ENCODE data around the gene PRXL2B.

Gene PRXL2B

DNA sequence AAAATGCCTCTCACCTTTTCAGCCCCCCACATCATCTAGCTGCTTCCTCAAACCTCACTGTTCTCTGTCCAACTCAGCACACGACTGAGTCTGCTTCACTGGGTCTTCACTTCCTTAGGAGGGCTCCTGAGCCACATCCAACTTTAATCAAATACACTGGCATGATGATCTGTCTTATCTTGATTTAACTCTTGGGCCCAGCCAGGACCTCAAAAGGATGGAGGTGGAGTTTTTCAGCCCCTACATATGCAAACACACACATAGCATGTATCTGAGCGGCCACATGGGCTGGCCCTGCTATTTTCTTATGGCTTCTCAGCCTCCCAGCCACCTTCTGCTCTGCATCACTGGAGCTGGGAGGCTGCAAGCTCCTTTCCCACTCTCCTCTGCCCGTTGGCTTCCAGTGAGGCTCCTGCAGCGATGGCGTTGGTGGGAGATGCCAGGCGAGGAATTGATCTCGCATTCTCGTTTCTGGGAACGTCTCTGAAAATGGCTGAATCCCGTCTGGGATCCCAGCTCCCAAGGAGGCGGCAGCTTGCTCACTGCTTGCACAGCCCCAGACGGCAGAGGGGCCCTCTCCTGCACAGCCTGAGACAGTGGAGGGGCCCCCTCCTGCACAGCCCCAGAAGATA lies 1.8 kb upstream of the PRXL2B start:
- H3K27ac ChIP-seq (ENCODE audit: low read depth, low read length) = peak overlapping the region; percentile 79
- peaks cover 0 to 8% (median 2%) of the 10 kb centered on the region in 5 donors for H3K27me3 ChIP-seq (ENCODE audit: control insufficient read depth in 5 of 5, insufficient read depth in 4 of 5, low read length in 5 of 5)
- H3K36me3 ChIP-seq (ENCODE audit: control insufficient read depth in 5 of 5, insufficient read depth in 5 of 5, low read length in 5 of 5) = peaks cover 0 to 11% (median 5%) of the 10 kb centered on the region in 5 donors
- H3K4me1 ChIP-seq (ENCODE audit: control insufficient read depth in 5 of 5, insufficient read depth in 5 of 5, low read length in 5 of 5) = peaks cover 0 to 46% (median 35%) of the 10 kb centered on the region in 5 donors
- H3K9me3 ChIP-seq (ENCODE audit: control insufficient read depth in 5 of 5, low read length in 5 of 5) = no peaks in the 10 kb centered on the region
- H3K4me3 ChIP-seq (ENCODE audit: low read depth in 1 of 5, low read length in 5 of 5) = peak overlapping the region; percentile 11 to 90 (median 80)
- H3K9ac ChIP-seq (ENCODE audit: low read length in 5 of 5) = peak overlapping the region in 2 of 5 donors; percentile 23 to 78

DNA sequence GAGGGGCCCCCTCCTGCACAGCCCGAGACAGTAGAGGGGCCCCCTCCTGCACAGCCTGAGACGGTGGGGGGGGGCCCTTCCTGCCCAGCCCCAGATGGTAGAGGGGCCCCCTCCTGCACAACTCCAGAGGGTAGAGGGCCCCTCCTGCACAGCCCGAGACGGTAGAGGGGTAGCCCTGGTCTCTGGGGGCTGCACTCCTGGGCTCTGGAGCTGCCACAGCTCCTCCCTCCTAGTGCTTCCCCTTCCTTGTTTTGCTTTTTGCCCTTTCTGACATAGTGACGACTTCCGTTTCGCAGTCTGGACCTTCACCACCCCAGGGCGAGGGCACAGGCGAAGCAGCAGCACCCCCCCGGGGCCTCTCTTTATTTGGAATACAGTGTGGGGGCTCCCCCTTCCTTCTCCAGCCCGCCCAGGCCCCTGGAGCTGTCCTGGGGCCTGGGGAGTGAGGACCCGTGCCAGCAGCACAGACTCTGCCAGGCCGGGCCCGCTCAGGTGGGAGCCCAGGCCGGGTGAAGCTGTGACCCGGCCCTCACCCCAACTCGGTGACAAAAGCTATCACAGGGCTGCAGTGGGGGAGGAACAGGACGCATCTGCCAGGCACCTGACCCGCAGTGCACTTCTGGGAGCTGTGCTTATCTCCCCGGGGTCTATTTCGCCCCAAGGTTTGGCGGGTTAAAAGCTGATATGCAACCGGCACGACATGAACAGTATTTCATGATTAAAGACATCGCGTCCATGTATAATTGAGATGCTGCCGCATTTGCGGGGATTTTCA lies 1.1 kb upstream of the PRXL2B start:
- H3K4me3 ChIP-seq (ENCODE audit: low read depth in 1 of 5, low read length in 5 of 5) = peak overlapping the region; percentile 80 to 93 (median 86)
- H3K27me3 ChIP-seq (ENCODE audit: control insufficient read depth in 5 of 5, insufficient read depth in 4 of 5, low read length in 5 of 5) = peaks cover 0 to 4% (median 0%) of the 10 kb centered on the region in 5 donors
- peak overlapping the region; percentile 68 to 90 (median 78) for H3K9ac ChIP-seq (ENCODE audit: low read length in 5 of 5)
- peaks cover 0 to 46% (median 35%) of the 10 kb centered on the region in 5 donors for H3K4me1 ChIP-seq (ENCODE audit: control insufficient read depth in 5 of 5, insufficient read depth in 5 of 5, low read length in 5 of 5)
- peaks cover 0 to 15% (median 8%) of the 10 kb centered on the region in 5 donors for H3K36me3 ChIP-seq (ENCODE audit: control insufficient read depth in 5 of 5, insufficient read depth in 5 of 5, low read length in 5 of 5)
- H3K9me3 ChIP-seq (ENCODE audit: control insufficient read depth in 5 of 5, low read length in 5 of 5) = no peaks in the 10 kb centered on the region
- peak overlapping the region; percentile 79 for H3K27ac ChIP-seq (ENCODE audit: low read depth, low read length)

DNA sequence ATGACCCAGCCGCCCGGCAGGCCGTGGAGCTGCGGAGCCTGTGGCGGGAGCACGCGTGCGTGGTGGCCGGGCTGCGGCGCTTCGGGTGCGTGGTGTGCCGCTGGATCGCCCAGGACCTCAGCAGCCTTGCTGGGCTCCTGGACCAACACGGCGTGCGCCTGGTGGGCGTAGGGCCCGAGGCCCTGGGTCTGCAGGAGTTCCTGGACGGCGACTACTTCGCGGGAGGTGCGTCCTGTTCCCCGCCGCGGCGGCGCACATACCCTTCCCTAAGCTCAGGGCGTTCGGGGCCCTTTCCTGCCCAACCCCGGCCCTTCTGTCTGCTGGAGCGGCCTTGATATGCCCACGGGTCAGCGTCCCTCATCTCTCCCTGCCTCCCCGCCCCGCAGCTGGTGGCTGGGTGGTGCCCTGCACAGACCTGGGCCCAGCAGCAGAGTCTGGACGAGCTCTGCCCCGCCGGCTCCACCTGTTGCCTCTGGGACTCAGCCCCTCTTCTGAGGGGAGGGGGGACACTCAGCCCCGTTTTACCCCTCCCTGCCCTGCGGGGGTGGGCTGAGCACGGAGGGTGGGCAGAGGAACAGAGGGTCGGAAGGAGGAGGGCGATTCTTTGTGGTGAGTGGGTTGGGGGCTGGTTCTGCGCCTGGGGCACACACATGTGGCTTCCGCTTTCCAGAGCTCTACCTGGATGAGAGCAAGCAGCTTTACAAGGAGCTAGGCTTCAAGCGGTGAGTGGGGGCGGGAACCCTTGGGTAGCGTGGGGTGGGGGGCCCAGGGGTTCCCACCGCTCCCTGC lies 688 bp downstream of the PRXL2B start:
- H3K27me3 ChIP-seq (ENCODE audit: control insufficient read depth in 5 of 5, insufficient read depth in 4 of 5, low read length in 5 of 5) = peaks cover 0 to 3% (median 0%) of the 10 kb centered on the region in 5 donors
- no peaks in the 10 kb centered on the region for H3K9me3 ChIP-seq (ENCODE audit: control insufficient read depth in 5 of 5, low read length in 5 of 5)
- peaks cover 0 to 17% (median 8%) of the 10 kb centered on the region in 5 donors for H3K36me3 ChIP-seq (ENCODE audit: control insufficient read depth in 5 of 5, insufficient read depth in 5 of 5, low read length in 5 of 5)
- peaks cover 0 to 41% (median 31%) of the 10 kb centered on the region in 5 donors for H3K4me1 ChIP-seq (ENCODE audit: control insufficient read depth in 5 of 5, insufficient read depth in 5 of 5, low read length in 5 of 5)
- H3K27ac ChIP-seq (ENCODE audit: low read depth, low read length) = no peak overlapping the region
- peak overlapping the region in 3 of 5 donors; percentile 68 to 83 (median 75) for H3K9ac ChIP-seq (ENCODE audit: low read length in 5 of 5)
- peak overlapping the region in 4 of 5 donors; percentile 68 to 90 (median 78) for H3K4me3 ChIP-seq (ENCODE audit: low read depth in 1 of 5, low read length in 5 of 5)

DNA sequence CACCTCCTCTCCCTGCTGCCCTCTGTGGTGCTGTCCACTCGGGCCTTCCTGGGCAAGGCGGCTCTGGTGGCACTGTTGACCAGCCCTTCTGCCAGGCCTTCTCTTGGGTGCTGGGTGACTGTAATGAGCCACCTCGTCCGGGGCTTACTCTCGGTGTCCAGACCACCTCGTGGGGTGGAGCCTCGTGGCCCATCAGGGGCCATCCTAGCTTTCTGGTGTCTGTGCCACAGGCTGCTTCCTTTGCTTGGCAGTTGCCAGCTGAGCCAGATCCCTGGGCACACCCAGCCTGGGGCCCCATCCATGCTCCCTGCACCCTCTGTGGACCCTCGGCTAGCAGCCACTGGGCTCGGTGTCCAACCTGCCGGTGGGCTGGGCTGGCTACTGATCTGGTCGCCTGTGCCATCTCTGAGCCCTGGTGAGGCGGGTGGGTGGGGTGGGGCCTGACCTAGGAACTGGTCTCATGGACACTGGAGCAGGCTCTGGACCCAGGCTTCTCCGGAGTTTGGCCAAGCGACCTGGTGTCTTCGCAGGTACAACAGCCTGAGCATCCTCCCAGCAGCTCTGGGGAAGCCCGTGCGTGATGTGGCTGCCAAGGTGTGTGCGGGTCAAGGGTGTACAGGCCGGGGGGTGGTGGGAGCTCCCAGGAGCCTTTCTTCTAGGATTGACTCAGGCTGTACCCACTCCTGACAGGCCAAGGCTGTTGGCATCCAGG lies 1.4 kb downstream of the PRXL2B start:
- Histone ChIP-seq H3K4me1 (ENCODE audit: control insufficient read depth in 5 of 5, insufficient read depth in 5 of 5, low read length in 5 of 5) (peaks cover 0 to 43% (median 37%) of the 10 kb centered on the region in 5 donors), H3K27me3 (ENCODE audit: control insufficient read depth in 5 of 5, insufficient read depth in 4 of 5, low read length in 5 of 5) (peaks cover 0 to 7% (median 0%) of the 10 kb centered on the region in 5 donors), H3K9ac (ENCODE audit: low read length in 5 of 5) (peak overlapping the region in 2 of 5 donors; percentile 20 to 75), H3K4me3 (ENCODE audit: low read depth in 1 of 5, low read length in 5 of 5) (peak overlapping the region in 1 of 5 donors; percentile 79), H3K36me3 (ENCODE audit: control insufficient read depth in 5 of 5, insufficient read depth in 5 of 5, low read length in 5 of 5) (peaks cover 0 to 17% (median 8%) of the 10 kb centered on the region in 5 donors), H3K9me3 (ENCODE audit: control insufficient read depth in 5 of 5, low read length in 5 of 5) (no peaks in the 10 kb centered on the region), H3K27ac (ENCODE audit: low read depth, low read length) (no peak overlapping the region)

DNA sequence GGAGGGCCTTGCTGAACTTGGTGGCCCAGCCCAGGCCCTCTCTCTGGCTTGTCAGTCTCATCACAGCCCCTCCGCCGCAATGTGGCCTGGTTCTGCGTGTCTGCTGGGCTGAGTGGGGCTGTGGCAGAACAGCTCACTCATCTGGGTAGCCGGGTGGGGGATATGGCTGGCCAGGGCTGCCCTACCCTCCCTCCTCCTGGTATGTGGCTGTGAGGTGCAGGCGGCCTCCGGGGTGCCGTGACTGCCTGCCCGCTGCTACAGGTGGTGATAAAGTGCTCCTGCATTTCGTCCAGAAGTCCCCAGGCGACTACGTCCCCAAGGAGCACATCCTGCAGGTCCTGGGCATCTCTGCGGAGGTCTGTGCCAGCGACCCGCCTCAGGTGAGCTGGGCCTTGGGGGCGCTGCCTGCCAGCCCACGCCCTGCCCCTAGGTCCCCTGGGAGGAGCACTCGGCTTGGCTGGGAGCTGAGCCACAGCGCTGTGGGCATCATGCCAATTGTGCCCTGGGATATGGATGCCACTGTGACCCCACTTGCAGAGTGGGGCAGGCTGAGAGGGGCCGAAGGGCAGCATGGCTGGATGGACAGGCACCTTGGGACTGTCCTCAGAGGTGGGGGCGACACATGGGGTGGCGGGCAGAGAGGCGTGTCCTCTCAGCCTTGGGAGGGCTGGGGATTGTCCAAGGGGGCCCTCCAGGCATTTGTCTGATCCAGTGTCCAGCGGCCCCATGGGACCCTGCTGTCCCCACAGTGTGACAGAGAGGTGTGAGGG lies 2.3 kb downstream of the PRXL2B start:
- Histone ChIP-seq H3K27me3 (ENCODE audit: control insufficient read depth in 5 of 5, insufficient read depth in 4 of 5, low read length in 5 of 5) (peaks cover 0 to 13% (median 5%) of the 10 kb centered on the region in 5 donors), H3K27ac (ENCODE audit: low read depth, low read length) (no peak overlapping the region), H3K9me3 (ENCODE audit: control insufficient read depth in 5 of 5, low read length in 5 of 5) (no peaks in the 10 kb centered on the region), H3K4me1 (ENCODE audit: control insufficient read depth in 5 of 5, insufficient read depth in 5 of 5, low read length in 5 of 5) (peaks cover 0 to 45% (median 40%) of the 10 kb centered on the region in 5 donors), H3K9ac (ENCODE audit: low read length in 5 of 5) (no peak overlapping the region), H3K36me3 (ENCODE audit: control insufficient read depth in 5 of 5, insufficient read depth in 5 of 5, low read length in 5 of 5) (peaks cover 0 to 17% (median 8%) of the 10 kb centered on the region in 5 donors), H3K4me3 (ENCODE audit: low read depth in 1 of 5, low read length in 5 of 5) (no peak overlapping the region)

DNA sequence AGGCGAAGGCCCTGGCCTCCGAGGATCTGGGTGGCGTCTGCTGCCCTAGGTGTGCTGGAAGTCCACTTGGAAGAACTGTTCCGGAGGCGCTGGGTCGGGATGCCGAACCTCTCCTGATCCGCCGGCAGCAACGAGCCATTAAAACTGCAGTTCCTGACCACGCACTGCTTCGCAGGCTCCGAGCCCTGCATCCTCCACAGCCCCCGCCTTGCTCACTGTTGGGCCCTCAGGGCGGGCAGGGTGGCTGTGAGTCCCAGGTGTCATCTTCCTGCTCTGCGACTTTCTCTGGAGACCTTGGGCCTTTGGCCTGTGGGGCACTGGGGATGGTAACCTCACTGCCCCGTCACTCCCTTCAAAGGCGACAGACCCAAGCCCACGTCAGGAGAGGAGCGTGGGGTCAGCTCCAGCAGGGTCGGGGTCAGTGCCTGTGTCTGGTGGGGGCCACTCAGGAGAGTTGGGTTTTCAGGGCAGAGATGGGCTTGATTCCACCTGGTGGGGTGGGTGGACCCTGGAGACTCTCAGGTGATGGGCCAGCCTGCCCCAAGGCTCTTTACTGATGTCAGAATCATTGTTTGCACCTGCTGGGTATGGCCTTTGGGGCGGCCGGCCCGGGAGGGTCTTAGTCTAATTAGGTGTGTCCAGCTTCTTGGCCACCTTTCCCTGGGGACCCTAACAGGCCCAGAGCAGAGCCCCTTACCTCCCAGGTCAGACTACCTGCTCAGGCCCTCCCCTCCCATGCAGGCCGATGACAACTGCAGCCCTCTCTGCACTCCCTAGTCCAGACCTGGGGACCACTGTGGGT lies 3.1 kb downstream of the PRXL2B start:
- Histone ChIP-seq H3K4me1 (ENCODE audit: control insufficient read depth in 5 of 5, insufficient read depth in 5 of 5, low read length in 5 of 5) (peaks cover 0 to 46% (median 42%) of the 10 kb centered on the region in 5 donors), H3K27ac (ENCODE audit: low read depth, low read length) (no peak overlapping the region), H3K36me3 (ENCODE audit: control insufficient read depth in 5 of 5, insufficient read depth in 5 of 5, low read length in 5 of 5) (peaks cover 0 to 17% (median 8%) of the 10 kb centered on the region in 5 donors), H3K4me3 (ENCODE audit: low read depth in 1 of 5, low read length in 5 of 5) (no peak overlapping the region), H3K9me3 (ENCODE audit: control insufficient read depth in 5 of 5, low read length in 5 of 5) (no peaks in the 10 kb centered on the region), H3K9ac (ENCODE audit: low read length in 5 of 5) (no peak overlapping the region), H3K27me3 (ENCODE audit: control insufficient read depth in 5 of 5, insufficient read depth in 4 of 5, low read length in 5 of 5) (peaks cover 0 to 17% (median 12%) of the 10 kb centered on the region in 5 donors)

DNA sequence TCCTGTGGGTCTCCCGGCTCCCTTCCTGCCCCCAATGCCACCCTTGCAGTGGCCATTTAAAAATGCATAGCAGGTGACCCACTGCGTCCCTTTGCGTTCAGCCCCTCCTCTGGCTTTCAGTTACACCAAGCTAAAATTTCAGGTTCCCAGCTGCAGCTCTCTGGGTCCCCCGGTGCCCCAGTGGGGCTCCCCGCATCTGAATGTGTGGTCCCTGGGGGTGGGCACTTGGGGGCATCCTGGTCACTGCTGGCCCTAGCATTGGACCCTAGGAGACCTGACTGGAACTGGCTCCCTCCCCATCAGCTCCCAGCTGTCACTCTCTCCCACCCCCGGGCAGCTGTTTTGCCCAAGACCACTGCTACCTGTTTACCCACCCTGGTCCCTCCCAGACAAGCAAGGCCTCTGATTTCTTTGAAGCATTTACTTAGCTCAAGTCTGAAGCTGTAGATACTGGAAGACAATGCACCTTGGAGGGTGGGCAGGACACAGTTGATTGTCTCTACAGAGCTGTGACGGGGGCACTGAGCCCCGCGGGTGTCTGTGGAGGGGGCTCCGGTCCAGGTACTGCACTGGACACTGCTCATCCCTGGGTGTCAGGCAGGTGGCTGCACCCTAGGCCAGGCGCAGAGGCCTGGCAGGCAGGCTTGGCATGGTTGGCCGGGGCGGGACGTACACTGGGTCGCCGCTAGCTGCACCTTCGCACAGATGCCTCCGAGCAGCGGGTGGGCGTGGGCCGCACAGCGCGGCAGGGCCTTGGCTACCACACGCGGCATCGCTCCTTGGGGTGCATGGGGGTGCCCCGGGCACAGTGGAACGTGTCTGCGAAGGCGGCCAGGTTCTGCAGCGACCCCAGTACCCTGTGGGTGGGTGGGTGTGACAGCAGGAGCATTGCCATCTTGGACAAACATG lies 3.9 kb downstream of the PRXL2B start:
- no peak overlapping the region for H3K9ac ChIP-seq (ENCODE audit: low read length in 5 of 5)
- H3K27ac ChIP-seq (ENCODE audit: low read depth, low read length) = no peak overlapping the region
- H3K4me3 ChIP-seq (ENCODE audit: low read depth in 1 of 5, low read length in 5 of 5) = no peak overlapping the region
- peaks cover 0 to 17% (median 8%) of the 10 kb centered on the region in 5 donors for H3K36me3 ChIP-seq (ENCODE audit: control insufficient read depth in 5 of 5, insufficient read depth in 5 of 5, low read length in 5 of 5)
- peaks cover 0 to 23% (median 15%) of the 10 kb centered on the region in 5 donors for H3K27me3 ChIP-seq (ENCODE audit: control insufficient read depth in 5 of 5, insufficient read depth in 4 of 5, low read length in 5 of 5)
- peaks cover 0 to 37% (median 33%) of the 10 kb centered on the region in 5 donors for H3K4me1 ChIP-seq (ENCODE audit: control insufficient read depth in 5 of 5, insufficient read depth in 5 of 5, low read length in 5 of 5)
- no peaks in the 10 kb centered on the region for H3K9me3 ChIP-seq (ENCODE audit: control insufficient read depth in 5 of 5, low read length in 5 of 5)

DNA sequence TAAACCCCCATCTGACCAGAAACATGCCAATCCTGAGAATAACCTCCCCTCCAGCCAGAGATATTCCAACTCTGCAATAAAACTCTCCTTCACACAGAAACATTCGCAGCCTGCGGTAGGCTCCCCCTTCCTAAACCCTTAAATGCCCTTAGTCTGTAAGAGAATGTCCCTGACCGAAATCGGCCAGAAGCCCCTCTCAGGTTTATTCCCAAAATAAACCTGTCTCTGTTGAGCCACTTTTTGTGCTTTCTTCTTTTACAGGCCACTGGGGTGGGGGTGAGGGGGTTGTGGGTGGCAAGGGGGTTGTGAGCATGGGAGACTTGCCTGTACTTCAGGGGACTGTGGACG lies 4.6 kb downstream of the PRXL2B start:
- no peaks in the 10 kb centered on the region for H3K9me3 ChIP-seq (ENCODE audit: control insufficient read depth in 5 of 5, low read length in 5 of 5)
- no peak overlapping the region for H3K9ac ChIP-seq (ENCODE audit: low read length in 5 of 5)

More for the DNA sequence above, 4.6 kb downstream of the PRXL2B start:
- Histone ChIP-seq H3K27ac (ENCODE audit: low read depth, low read length) (no peak overlapping the region), H3K36me3 (ENCODE audit: control insufficient read depth in 5 of 5, insufficient read depth in 5 of 5, low read length in 5 of 5) (peaks cover 0 to 17% (median 8%) of the 10 kb centered on the region in 5 donors), H3K27me3 (ENCODE audit: control insufficient read depth in 5 of 5, insufficient read depth in 4 of 5, low read length in 5 of 5) (peaks cover 0 to 23% (median 15%) of the 10 kb centered on the region in 5 donors), H3K4me1 (ENCODE audit: control insufficient read depth in 5 of 5, insufficient read depth in 5 of 5, low read length in 5 of 5) (peaks cover 0 to 34% (median 30%) of the 10 kb centered on the region in 5 donors), H3K4me3 (ENCODE audit: low read depth in 1 of 5, low read length in 5 of 5) (no peak overlapping the region)

Data from subcutaneous abdominal adipose tissue (tissue), 5 donors.